MCF 10A (cell line): ENCODE results near the gene PKDCC. TPM values are rescaled to one million over a fixed set of nuclear protein-coding genes. Genes with fewer than 3 reads are reported as not detected.
A peak's percentile ranks its signal among the peaks of the same experiment; 100 is the strongest.
"Not testable (repeated sequence)": the region's sequence is repeated elsewhere in the genome, so short reads cannot be mapped to it uniquely, and the experiment has no call there.

Source experiments
- BruUV-seq: library from RNA; stranded (reverse); fragments of 400-500 nt; replicated peaks from 2 replicates; lab custom pipeline; 2021; lab: Mats Ljungman, UMichigan
- CTCF ChIA-PET: fragments of 300-600 bp; sonication (Branson Sonifier 250); formaldehyde crosslinking; extraction: SDS; loops from one replicate; lab custom pipeline; 2021; ENCODE audit warnings: antibody characterized with exemption, inconsistent platforms; lab: Yijun Ruan, JAX
- POLR2A ChIA-PET: fragments of 300-600, 350-650 bp; sonication (Branson Sonifier 250); formaldehyde crosslinking; extraction: SDS; loops from one replicate; lab custom pipeline; 2020; ENCODE audit warnings: antibody characterized with exemption, inconsistent platforms; lab: Yijun Ruan, JAX
- DNase-seq: peaks from one replicate; pipeline ENCODE4 v3.0.0-alpha.2; 2018; ENCODE audit not compliant: unreplicated experiment
- H3K27ac Mint-ChIP-seq: one replicate; pipeline ENCODE4 v1.8.0; 2022; ENCODE audit warnings: mild to moderate bottlenecking, low read depth, mixed read lengths; ENCODE audit not compliant: unreplicated experiment
- H3K27me3 Mint-ChIP-seq: one replicate; pipeline ENCODE4 v1.8.0; 2022; ENCODE audit warnings: mixed read lengths; ENCODE audit not compliant: insufficient read depth, unreplicated experiment
- H3K36me3 Mint-ChIP-seq: one replicate; pipeline ENCODE4 v1.8.0; 2022; ENCODE audit warnings: mild to moderate bottlenecking, moderate library complexity, mixed read lengths; ENCODE audit not compliant: insufficient read depth, unreplicated experiment
- H3K4me1 Mint-ChIP-seq: one replicate; pipeline ENCODE4 v1.8.0; 2022; ENCODE audit warnings: mixed read lengths; ENCODE audit not compliant: insufficient read depth, unreplicated experiment
- H3K4me3 Mint-ChIP-seq: one replicate; pipeline ENCODE4 v1.8.0; 2022; ENCODE audit warnings: mild to moderate bottlenecking, moderate library complexity, mixed read lengths; ENCODE audit not compliant: unreplicated experiment
- H3K9me3 Mint-ChIP-seq: one replicate; pipeline ENCODE4 v1.8.0; 2022; ENCODE audit warnings: mixed read lengths; ENCODE audit not compliant: unreplicated experiment
- CTCF ChIP-seq: fragments of 200-600 bp; IDR thresholded peaks from one replicate; pipeline ENCODE4 v1.8.0; 2022; ENCODE audit warnings: antibody characterized with exemption, mild to moderate bottlenecking; ENCODE audit not compliant: unreplicated experiment
- intact Hi-C: fragments of 100-400 bp; cut with micrococcal nuclease; formaldehyde crosslinking; loops from 2 replicates; pipeline ENCODE4 v1.14.1; 2022
- total RNA-seq: library from RNA; stranded (reverse); gene quantifications from 2 replicates; pipeline ENCODE4 v1.2.3, GENCODE V29; 2022

Gene PKDCC
- total RNA-seq, 1 experiment from 2014 or later, result 0.49 TPM

- Mint-ChIP-seq H3K27me3 (peaks cover 35% of the 10 kb centered on the region), H3K4me1 (no peaks in the 10 kb centered on the region), H3K27ac (no peak overlapping the region), H3K36me3 (no peaks in the 10 kb centered on the region), H3K4me3 (no peak overlapping the region), H3K9me3 (no peaks in the 10 kb centered on the region)
- no peak for DNase-seq
- intact Hi-C loops, result no loop called here
- CTCF ChIA-PET, result interaction anchor here (0.7 to 12.8 kb wide), 6 partner anchors 148 to 244 kb away, joined by 3 to 612 read pairs (median 32); no protein-coding TSS in a partner anchor
- no TSS peak for BruUV-seq
- no peak for TF ChIP-seq CTCF
- POLR2A ChIA-PET, result interaction anchor here (0.7 to 2.3 kb wide), 4 partner anchors 115 to 239 kb away, joined by 3 to 6 read pairs (median 4); no protein-coding TSS in a partner anchor
These were observed 34.2 kb downstream of the PKDCC start for GRCh38 chr2:42082016-42082415.

GRCh38 chr2:42084231-42084671 is 36.4 kb downstream of the PKDCC start:
- no peaks in the 10 kb centered on the region for H3K4me1 Mint-ChIP-seq
- POLR2A ChIA-PET, result interaction anchor here (0.9 kb wide), 1 partner anchor 224 kb away, joined by 3 read pairs; no protein-coding TSS in a partner anchor
- H3K36me3 Mint-ChIP-seq, result no peaks in the 10 kb centered on the region
- H3K27ac Mint-ChIP-seq, result no peak overlapping the region
- no peak for TF ChIP-seq CTCF
- H3K4me3 Mint-ChIP-seq, result no peak overlapping the region
- CTCF ChIA-PET, result interaction anchor here (1.1 to 12.8 kb wide), 13 partner anchors 9 to 271 kb away, joined by 3 to 612 read pairs (median 7); no protein-coding TSS in a partner anchor
- intact Hi-C loops, result no loop called here
- peaks cover 13% of the 10 kb centered on the region for H3K27me3 Mint-ChIP-seq
- BruUV-seq, result no TSS peak
- DNase-seq, result peak; percentile 27
- H3K9me3 Mint-ChIP-seq, result no peaks in the 10 kb centered on the region

- BruUV-seq, H3K27ac Mint-ChIP-seq, intact Hi-C loops, H3K9me3 Mint-ChIP-seq, H3K4me1 Mint-ChIP-seq, H3K36me3 Mint-ChIP-seq, DNase-seq, H3K27me3 Mint-ChIP-seq, H3K4me3 Mint-ChIP-seq: not testable (repeated sequence)
- ChIA-PET POLR2A (interaction anchor here (1.2 to 1.3 kb wide), 2 partner anchors 225 to 238 kb away, joined by 3 read pairs; no protein-coding TSS in a partner anchor), CTCF (interaction anchor here (0.6 to 12.8 kb wide), 16 partner anchors 10 to 389 kb away, joined by 3 to 612 read pairs (median 4); no protein-coding TSS in a partner anchor)
These were observed 37.2 kb downstream of the PKDCC start for GRCh38 chr2:42085070-42085469.

DNA sequence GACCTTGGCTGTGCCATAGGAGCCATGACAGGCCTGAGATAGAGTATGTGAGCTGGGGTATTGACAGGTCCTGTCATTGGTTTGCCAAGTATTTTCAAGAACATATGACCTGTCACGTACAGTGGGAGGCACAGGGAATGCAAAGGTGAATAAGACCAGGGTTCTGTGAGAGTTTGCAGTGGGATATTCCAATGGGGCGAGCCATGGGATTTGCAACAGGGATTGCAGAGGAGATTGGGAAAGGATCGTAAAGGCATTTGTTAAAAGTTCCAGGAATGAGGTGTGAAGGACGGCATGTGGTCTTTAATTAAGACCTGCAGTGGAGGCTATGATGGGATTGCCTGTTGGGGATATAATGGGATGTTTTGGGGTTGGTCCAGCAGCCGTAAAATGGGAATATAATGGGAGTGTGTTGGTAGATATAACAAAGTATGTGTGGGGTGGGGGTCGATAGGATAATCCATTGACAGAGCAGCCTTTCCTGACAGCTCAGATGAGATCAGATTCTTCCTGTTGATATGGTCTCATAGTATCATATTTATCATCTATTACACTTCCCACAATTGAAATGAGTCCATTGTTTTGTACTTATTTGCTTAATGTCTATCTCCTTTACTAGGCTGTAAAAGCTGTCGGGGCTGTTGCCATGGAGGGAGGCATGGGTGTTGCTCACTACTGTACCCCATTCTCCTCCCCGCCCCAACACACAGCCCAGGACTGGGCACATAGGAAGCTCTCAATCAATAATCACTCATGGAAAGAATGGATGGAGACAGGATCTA is 38.1 kb downstream of the PKDCC start:
- no peak for DNase-seq
- H3K27me3 Mint-ChIP-seq, result peaks cover 10% of the 10 kb centered on the region
- intact Hi-C loops, result loop anchor here (1.0 kb wide), 2 partner anchors 217 to 233 kb away; no protein-coding TSS in a partner anchor
- BruUV-seq, result no TSS peak
- H3K9me3 Mint-ChIP-seq, result no peaks in the 10 kb centered on the region
- POLR2A ChIA-PET, result interaction anchor here (1.2 to 1.3 kb wide), 3 partner anchors 226 to 239 kb away, joined by 3 to 6 read pairs (median 3); no protein-coding TSS in a partner anchor
- TF ChIP-seq CTCF, result no peak
- no peak overlapping the region for H3K4me3 Mint-ChIP-seq
- no peaks in the 10 kb centered on the region for H3K36me3 Mint-ChIP-seq
- H3K27ac Mint-ChIP-seq, result no peak overlapping the region
- H3K4me1 Mint-ChIP-seq, result no peaks in the 10 kb centered on the region
- CTCF ChIA-PET, result interaction anchor here (0.6 to 12.8 kb wide), 34 partner anchors 8 to 276 kb away, joined by 3 to 612 read pairs (median 6); partner anchors contain the start of gene COX7A2L
